Mesothelial cell of epicardium (in vitro differentiated cells): Measurements from ENCODE around the gene DCST2. TPM values are rescaled to one million over a fixed set of nuclear protein-coding genes. Genes with fewer than 3 reads are reported as not detected.

ENCODE experiments used
- DNase-seq, 2 experiments: peaks; one replicate each; pipeline ENCODE4 v3.0.0; 2021; ENCODE audit warnings: low spot score in 2 of 2; ENCODE audit not compliant: unreplicated experiment in 2 of 2
- H3K27ac Mint-ChIP-seq: 2 replicates; pipeline ENCODE4 v1.8.0; 2021; ENCODE audit warnings: mixed read lengths
- H3K27me3 Mint-ChIP-seq: 2 replicates; pipeline ENCODE4 v1.8.0; 2021; ENCODE audit warnings: low read depth, mixed read lengths
- H3K36me3 Mint-ChIP-seq: 2 replicates; pipeline ENCODE4 v1.8.0; 2021; ENCODE audit warnings: mixed read lengths
- H3K4me1 Mint-ChIP-seq: 2 replicates; pipeline ENCODE4 v1.8.0; 2021; ENCODE audit warnings: mixed read lengths
- H3K4me3 Mint-ChIP-seq: 2 replicates; pipeline ENCODE4 v1.8.0; 2021; ENCODE audit warnings: mild to moderate bottlenecking, moderate library complexity, mixed read lengths
- H3K9me3 Mint-ChIP-seq: 2 replicates; pipeline ENCODE4 v1.8.0; 2021; ENCODE audit warnings: mixed read lengths
- total RNA-seq: library from RNA; stranded (reverse); gene quantifications from 3 replicates; pipeline ENCODE4 v1.2.1, GENCODE V29; 2021
- TF ChIP-seq, protein P1 (sequence below): fragments of 200-600 bp; sonication (generic); IDR thresholded peaks from one replicate; pipeline ENCODE4 v1.5.0; 2021; ENCODE audit warnings: antibody characterized with exemption; ENCODE audit not compliant: unreplicated experiment

The DCST2 gene
- total RNA-seq, 1 donor from 2014 or later: 1.8 TPM

DNA sequence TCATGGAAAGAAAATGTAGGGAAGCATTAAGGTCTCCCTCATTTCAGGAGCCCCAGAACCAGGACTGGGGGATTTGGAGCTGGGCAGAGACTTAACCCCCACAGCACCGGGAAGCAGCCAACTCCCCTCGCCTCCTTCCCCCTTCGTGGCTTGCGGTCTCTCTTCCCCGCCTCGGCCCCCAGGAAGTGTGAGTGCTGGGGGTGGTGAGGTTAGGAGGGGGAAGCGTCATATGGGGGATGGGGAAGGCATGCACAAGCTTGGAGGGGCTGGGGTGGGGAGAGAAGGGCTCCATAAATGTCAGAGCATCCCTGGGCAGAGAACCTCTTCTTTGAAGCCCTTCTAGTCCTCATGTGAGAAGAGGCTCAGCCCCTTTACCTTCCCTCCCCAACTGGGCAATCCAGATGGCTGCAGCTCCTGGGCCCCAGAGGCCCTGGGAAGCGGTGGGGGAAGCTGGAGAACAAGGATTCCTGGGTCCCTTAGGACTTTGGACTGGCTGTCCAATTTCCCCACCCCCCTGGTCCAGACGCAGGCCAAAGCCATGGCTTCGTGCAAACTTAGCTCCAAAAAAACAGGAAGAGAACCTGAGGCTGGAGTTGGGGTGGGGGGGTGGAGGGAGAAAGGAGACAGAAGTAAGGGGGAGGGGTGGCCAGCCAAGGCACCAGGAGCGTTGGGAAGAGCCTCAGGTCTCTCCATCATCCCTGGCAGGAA, 23.2 kb downstream of the DCST2 start:
- TF ChIP-seq, protein P1, sequence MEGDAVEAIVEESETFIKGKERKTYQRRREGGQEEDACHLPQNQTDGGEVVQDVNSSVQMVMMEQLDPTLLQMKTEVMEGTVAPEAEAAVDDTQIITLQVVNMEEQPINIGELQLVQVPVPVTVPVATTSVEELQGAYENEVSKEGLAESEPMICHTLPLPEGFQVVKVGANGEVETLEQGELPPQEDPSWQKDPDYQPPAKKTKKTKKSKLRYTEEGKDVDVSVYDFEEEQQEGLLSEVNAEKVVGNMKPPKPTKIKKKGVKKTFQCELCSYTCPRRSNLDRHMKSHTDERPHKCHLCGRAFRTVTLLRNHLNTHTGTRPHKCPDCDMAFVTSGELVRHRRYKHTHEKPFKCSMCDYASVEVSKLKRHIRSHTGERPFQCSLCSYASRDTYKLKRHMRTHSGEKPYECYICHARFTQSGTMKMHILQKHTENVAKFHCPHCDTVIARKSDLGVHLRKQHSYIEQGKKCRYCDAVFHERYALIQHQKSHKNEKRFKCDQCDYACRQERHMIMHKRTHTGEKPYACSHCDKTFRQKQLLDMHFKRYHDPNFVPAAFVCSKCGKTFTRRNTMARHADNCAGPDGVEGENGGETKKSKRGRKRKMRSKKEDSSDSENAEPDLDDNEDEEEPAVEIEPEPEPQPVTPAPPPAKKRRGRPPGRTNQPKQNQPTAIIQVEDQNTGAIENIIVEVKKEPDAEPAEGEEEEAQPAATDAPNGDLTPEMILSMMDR: no peak
- Mint-ChIP-seq H3K9me3 (no peaks in the 10 kb centered on the region), H3K4me1 (peaks cover 16% of the 10 kb centered on the region), H3K27ac (no peak overlapping the region), H3K27me3 (no peaks in the 10 kb centered on the region), H3K36me3 (no peaks in the 10 kb centered on the region), H3K4me3 (no peak overlapping the region)
- DNase-seq: no peak

DNA sequence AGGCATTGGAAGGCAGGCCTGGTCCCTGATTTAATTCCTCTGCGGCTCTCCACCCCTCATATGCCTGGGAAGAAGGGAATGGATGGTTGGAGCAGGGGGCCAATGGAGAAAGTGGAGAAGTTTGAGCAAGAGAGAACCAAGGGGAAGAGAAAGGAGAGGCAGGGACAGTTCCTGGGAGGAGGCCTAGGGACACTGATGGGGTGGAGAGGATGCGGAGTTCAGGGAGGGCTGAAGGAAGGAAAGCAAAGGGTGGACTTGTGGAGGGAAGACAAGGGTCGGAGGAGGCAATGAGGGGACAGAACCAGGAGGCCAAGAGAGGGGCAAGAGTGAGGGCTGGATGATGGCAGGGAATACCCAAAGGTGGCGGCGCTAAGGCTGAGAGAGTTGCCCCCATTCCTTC, 23.8 kb downstream of the DCST2 start:
- Mint-ChIP-seq H3K4me1 (peaks cover 16% of the 10 kb centered on the region), H3K27me3 (no peaks in the 10 kb centered on the region), H3K36me3 (no peaks in the 10 kb centered on the region), H3K9me3 (no peaks in the 10 kb centered on the region), H3K4me3 (no peak overlapping the region), H3K27ac (peak overlapping the region; percentile 39)
- TF ChIP-seq, protein P1: no peak
- no peak for DNase-seq

DNA sequence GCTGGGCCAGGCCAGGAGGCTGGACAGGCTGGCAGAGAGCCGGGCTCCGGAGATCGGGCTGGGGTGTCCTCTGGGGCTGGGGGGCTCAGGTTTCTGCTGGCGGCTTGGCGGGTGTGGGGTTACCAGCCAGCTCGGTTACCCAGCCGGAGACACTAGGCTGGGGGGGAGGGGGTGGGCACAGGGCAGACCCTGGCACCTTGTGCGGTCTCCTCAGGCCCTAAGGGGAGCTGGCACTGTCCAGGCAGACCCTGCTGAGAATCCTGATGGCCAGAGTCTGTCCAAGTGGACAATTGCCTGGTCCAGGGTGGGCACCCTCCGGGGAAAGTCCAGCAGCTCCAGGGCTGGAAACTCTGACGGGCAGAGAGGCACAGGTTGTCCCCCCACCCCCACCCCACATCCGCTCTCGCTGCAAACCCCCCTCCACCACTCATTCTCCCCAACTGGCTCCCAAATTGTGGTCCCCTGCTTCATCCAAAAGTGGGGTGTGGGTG, 24.3 kb downstream of the DCST2 start:
- no peak overlapping the region for H3K4me3 Mint-ChIP-seq
- H3K27ac Mint-ChIP-seq: peak overlapping the region; percentile 34
- no peaks in the 10 kb centered on the region for H3K9me3 Mint-ChIP-seq
- DNase-seq: no peak
- peaks cover 21% of the 10 kb centered on the region for H3K4me1 Mint-ChIP-seq
- TF ChIP-seq, protein P1: no peak
- H3K36me3 Mint-ChIP-seq: no peaks in the 10 kb centered on the region
- no peaks in the 10 kb centered on the region for H3K27me3 Mint-ChIP-seq

DNA sequence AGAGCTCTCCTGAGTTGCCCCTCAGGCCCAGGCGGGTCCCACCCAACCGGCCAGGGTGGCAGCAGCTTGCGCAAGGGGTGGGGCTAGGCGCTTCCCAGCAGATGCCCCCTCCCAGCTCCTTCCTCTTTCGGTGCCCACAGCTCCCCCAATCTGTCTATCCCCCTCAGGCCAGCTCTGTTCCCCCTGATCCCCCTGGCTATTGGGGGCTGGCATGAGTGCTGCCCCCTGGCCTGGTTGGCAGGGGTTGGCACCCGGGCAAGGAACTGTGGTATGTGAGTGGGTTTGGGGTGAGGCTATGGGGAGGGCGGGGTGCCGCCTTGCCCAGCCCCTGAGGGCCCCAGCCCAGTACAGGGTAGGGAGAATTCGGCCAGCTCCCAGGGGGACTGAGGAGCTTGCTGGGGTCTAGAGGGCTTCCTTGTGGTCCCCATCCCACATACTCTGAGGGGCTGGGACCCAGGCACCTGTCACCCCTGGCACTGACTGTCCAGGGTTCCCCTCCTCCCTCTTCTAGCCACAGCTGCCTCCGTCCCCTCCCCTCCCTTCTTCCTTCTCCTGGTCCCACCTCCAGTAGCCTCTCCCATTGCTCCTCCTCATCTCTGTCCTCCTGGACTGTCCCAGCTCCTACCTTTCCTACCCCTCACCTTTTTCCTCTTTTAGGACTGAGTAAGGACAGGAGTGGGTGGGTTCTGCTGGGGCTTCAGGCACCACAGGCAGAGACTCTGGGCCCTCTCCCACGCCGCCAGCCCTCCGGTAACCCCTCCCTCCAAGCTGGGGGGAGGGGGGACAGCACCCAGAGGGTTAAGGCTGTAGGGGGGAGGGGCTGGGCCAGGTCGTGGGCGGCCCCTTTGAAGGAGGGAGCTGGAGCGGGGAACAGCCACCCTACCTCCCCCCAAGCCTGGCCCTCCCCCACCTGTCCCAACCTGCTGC, 25.3 kb downstream of the DCST2 start:
- Mint-ChIP-seq H3K36me3 (no peaks in the 10 kb centered on the region), H3K4me1 (peaks cover 28% of the 10 kb centered on the region), H3K4me3 (no peak overlapping the region), H3K27ac (no peak overlapping the region), H3K27me3 (no peaks in the 10 kb centered on the region), H3K9me3 (no peaks in the 10 kb centered on the region)
- no peak for DNase-seq
- TF ChIP-seq, protein P1: no peak

DNA sequence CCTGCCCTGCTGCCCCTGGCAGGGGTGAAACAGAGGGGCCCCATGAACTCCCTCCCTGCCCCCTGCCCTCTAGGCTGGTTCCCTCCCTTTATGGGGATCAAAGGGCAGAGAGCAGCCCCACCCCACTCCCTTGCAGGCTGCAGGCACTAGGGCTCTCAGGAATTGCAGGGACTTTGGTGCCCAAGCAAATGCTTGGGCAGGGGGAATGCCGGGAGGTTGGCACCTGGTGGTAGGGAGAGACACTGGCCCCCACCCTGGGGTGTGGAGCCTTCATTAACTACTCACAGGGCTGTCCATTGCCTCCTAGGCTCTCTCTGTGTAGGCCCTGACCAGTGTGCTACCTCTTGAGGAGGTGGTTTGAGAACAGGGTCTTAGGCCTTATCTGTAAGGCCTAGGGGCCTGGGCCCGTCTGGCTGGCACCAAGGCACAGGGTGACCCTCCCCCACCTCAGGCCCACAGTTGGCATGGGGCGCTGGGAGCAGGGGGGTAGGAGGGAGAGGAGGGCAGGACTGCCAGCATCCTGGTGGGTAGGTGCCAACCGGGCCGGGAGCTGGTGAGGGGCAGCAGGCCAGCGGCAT, 26.2 kb downstream of the DCST2 start:
- Mint-ChIP-seq H3K4me3 (no peak overlapping the region), H3K4me1 (peaks cover 28% of the 10 kb centered on the region), H3K27me3 (no peaks in the 10 kb centered on the region), H3K9me3 (no peaks in the 10 kb centered on the region), H3K27ac (no peak overlapping the region), H3K36me3 (no peaks in the 10 kb centered on the region)
- no peak for DNase-seq
- TF ChIP-seq, protein P1: no peak
